ENCODE measurements around the gene RAMP1.
"Not testable (repeated sequence)": the region's sequence is repeated elsewhere in the genome, so short reads cannot be mapped to it uniquely, and the experiment has no call there.

Gene RAMP1

DNA sequence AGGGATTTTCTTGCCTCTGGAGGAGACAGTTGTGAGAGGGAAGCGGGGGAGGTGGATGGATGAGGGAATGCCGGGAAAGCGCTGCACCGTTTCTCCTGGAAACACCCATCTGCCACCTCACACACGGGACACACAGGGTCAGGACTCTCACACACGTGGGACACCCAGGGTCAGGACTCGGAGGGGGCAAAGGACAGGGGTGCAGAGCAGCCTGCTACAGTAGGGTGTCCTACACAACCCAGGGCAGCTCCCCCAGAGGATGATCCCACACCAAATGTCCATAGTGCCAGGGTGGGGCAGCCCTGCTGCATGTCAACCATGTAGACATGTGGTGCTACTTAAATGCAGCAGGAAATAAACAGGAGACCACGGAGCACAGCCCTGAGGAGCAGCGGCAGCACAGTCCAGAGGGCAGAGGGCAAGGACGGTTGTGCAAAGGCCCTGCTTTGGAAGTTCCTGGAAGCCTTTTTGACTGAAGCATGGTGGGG lies 5.1 kb downstream of the RAMP1 start:
- Histone ChIP-seq H3K4me1 (ENCODE audit: insufficient read depth, poor library complexity, severe bottlenecking) (peaks cover 24% of the 10 kb centered on the region), H3K9me3 (ENCODE audit: severe bottlenecking) (no peaks in the 10 kb centered on the region), H3K27me3 (ENCODE audit: insufficient read depth, poor library complexity, severe bottlenecking) (no peaks in the 10 kb centered on the region), H3K36me3 (ENCODE audit: low read depth) (no peaks in the 10 kb centered on the region), H3K4me3 (ENCODE audit: severe bottlenecking) (no peak overlapping the region), H3K27ac (ENCODE audit: poor library complexity, severe bottlenecking) (peak overlapping the region; percentile 90)
- no peak for TF ChIP-seq CTCF (IDR thresholded peaks at IDR 0.05; ENCODE audit: poor library complexity, severe bottlenecking)
- no peak for DNase-seq (ENCODE audit: low spot score)
- ATAC-seq (ENCODE audit: low read depth): no peak

- Histone ChIP-seq H3K36me3 (ENCODE audit: low read depth) (no peaks in the 10 kb centered on the region), H3K4me1 (ENCODE audit: insufficient read depth, poor library complexity, severe bottlenecking) (peaks cover 24% of the 10 kb centered on the region), H3K27me3 (ENCODE audit: insufficient read depth, poor library complexity, severe bottlenecking) (no peaks in the 10 kb centered on the region), H3K4me3 (ENCODE audit: severe bottlenecking) (no peak overlapping the region), H3K27ac (ENCODE audit: poor library complexity, severe bottlenecking) (peak overlapping the region; percentile 90), H3K9me3 (ENCODE audit: severe bottlenecking) (no peaks in the 10 kb centered on the region)
- no peak for DNase-seq (ENCODE audit: low spot score)
- TF ChIP-seq CTCF (IDR thresholded peaks at IDR 0.05; ENCODE audit: poor library complexity, severe bottlenecking): no peak
- peak; percentile 94 for ATAC-seq (ENCODE audit: low read depth)
Measured at GRCh38 chr2:237864940-237865622, 5.7 kb downstream of the RAMP1 start.

GRCh38 chr2:237865623-237866041 lies 6.2 kb downstream of the RAMP1 start:
- Histone ChIP-seq H3K27ac (ENCODE audit: poor library complexity, severe bottlenecking) (peak overlapping the region; percentile 90), H3K4me3 (ENCODE audit: severe bottlenecking) (no peak overlapping the region), H3K9me3 (ENCODE audit: severe bottlenecking) (no peaks in the 10 kb centered on the region), H3K36me3 (ENCODE audit: low read depth) (no peaks in the 10 kb centered on the region), H3K4me1 (ENCODE audit: insufficient read depth, poor library complexity, severe bottlenecking) (peaks cover 24% of the 10 kb centered on the region), H3K27me3 (ENCODE audit: insufficient read depth, poor library complexity, severe bottlenecking) (no peaks in the 10 kb centered on the region)
- TF ChIP-seq CTCF (IDR thresholded peaks at IDR 0.05; ENCODE audit: poor library complexity, severe bottlenecking): no peak
- no peak for DNase-seq (ENCODE audit: low spot score)
- peak; percentile 6; the same call in 1 of the 3 replicates for ATAC-seq (ENCODE audit: low read depth)

DNA sequence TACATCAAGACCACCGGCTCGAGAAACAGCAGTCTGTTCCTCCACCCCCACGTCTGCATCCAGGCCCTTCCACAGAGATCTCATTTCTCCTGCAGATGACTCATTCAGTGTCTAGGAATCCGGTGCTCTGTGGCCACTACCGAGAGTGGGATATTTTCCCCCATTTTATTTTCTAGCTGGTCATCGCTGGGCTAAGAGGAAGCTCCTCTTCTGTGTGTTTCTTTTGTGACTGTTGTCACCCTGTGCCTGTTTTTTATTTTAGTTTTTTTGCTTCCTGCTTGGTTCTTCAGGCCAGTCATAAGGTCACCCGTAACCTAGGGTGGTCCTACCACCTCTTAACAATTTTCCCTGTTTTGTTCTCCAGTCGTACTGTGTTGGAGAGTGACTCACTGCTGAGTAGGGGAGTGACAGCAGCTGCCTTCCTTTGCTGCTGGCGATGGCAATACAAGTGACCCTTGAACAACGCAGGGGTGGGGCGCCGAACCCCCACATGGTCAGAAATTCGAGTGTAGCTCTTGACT lies 6.7 kb downstream of the RAMP1 start:
- peak overlapping the region; percentile 90 for H3K27ac ChIP-seq (ENCODE audit: poor library complexity, severe bottlenecking)
- H3K4me3 ChIP-seq (ENCODE audit: severe bottlenecking): no peak overlapping the region
- no peak for DNase-seq (ENCODE audit: low spot score)
- no peaks in the 10 kb centered on the region for H3K9me3 ChIP-seq (ENCODE audit: severe bottlenecking)
- peaks cover 23% of the 10 kb centered on the region for H3K4me1 ChIP-seq (ENCODE audit: insufficient read depth, poor library complexity, severe bottlenecking)
- no peak for TF ChIP-seq CTCF (IDR thresholded peaks at IDR 0.05; ENCODE audit: poor library complexity, severe bottlenecking)
- H3K36me3 ChIP-seq (ENCODE audit: low read depth): no peaks in the 10 kb centered on the region
- H3K27me3 ChIP-seq (ENCODE audit: insufficient read depth, poor library complexity, severe bottlenecking): no peaks in the 10 kb centered on the region
- ATAC-seq (ENCODE audit: low read depth): no peak

GRCh38 chr2:237867465-237867864 lies 8.0 kb downstream of the RAMP1 start:
- H3K9me3 ChIP-seq (ENCODE audit: severe bottlenecking): no peaks in the 10 kb centered on the region
- H3K27me3 ChIP-seq (ENCODE audit: insufficient read depth, poor library complexity, severe bottlenecking): no peaks in the 10 kb centered on the region
- TF ChIP-seq CTCF (IDR thresholded peaks at IDR 0.05; ENCODE audit: poor library complexity, severe bottlenecking): no peak
- DNase-seq (ENCODE audit: low spot score): no peak
- H3K4me1 ChIP-seq (ENCODE audit: insufficient read depth, poor library complexity, severe bottlenecking): peaks cover 21% of the 10 kb centered on the region
- no peaks in the 10 kb centered on the region for H3K36me3 ChIP-seq (ENCODE audit: low read depth)
- H3K4me3 ChIP-seq (ENCODE audit: severe bottlenecking): no peak overlapping the region
- no peak for ATAC-seq (ENCODE audit: low read depth)
- no peak overlapping the region for H3K27ac ChIP-seq (ENCODE audit: poor library complexity, severe bottlenecking)

DNA sequence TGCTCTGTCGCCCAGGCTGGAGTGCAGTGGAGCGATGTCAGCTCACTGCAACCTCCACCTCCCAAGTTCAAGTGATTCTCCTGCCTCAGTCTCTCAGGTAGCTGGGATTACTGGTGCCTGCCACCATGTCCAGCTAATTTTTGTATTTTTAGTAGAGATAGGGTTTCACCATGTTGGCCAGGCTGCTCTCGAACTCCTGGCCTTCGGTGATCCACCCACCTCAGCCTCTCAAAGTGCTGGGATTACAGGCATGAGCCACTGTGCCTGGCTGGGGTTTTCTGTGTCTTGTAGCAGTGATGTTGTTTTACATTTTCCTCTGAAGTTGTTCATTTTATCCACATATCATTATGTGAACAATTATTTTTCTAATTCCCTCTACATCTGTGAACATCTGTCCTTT lies 8.7 kb downstream of the RAMP1 start:
- not testable (repeated sequence) for H3K27ac ChIP-seq (ENCODE audit: poor library complexity, severe bottlenecking); DNase-seq (ENCODE audit: low spot score); ATAC-seq (ENCODE audit: low read depth); H3K36me3 ChIP-seq (ENCODE audit: low read depth); H3K4me3 ChIP-seq (ENCODE audit: severe bottlenecking); H3K27me3 ChIP-seq (ENCODE audit: insufficient read depth, poor library complexity, severe bottlenecking); H3K9me3 ChIP-seq (ENCODE audit: severe bottlenecking)
- peaks cover 24% of the 10 kb centered on the region for H3K4me1 ChIP-seq (ENCODE audit: insufficient read depth, poor library complexity, severe bottlenecking)
